Subcutaneous abdominal adipose tissue (tissue), 5 donors: ENCODE results near the gene AKT2.

ENCODE experiments used
- H3K27ac ChIP-seq: one replicate; pipeline ENCODE4 v1.7.0; 2013; ENCODE audit warnings: low read depth, mild to moderate bottlenecking, inconsistent platforms, low read length, moderate library complexity
- H3K27me3 ChIP-seq, 5 donors: one replicate each; pipeline ENCODE4 v1.7.0; 2013; ENCODE audit warnings: low read length in 5 of 5, inconsistent platforms in 1 of 5; ENCODE audit not compliant: control insufficient read depth in 5 of 5, insufficient read depth in 4 of 5
- H3K36me3 ChIP-seq, 5 donors: one replicate each; pipeline ENCODE4 v1.7.0; 2013; ENCODE audit warnings: low read length in 5 of 5; ENCODE audit not compliant: control insufficient read depth in 5 of 5, insufficient read depth in 5 of 5
- H3K4me1 ChIP-seq, 5 donors: one replicate each; pipeline ENCODE4 v1.7.0; 2013; ENCODE audit warnings: low read length in 5 of 5, mild to moderate bottlenecking in 3 of 5, moderate library complexity in 1 of 5; ENCODE audit not compliant: control insufficient read depth in 5 of 5, insufficient read depth in 5 of 5
- H3K4me3 ChIP-seq, 5 donors: one replicate each; pipeline ENCODE4 v1.7.0; 2013; ENCODE audit warnings: low read length in 5 of 5, low read depth in 1 of 5
- H3K9ac ChIP-seq, 5 donors: one replicate each; pipeline ENCODE4 v1.7.0; 2013; ENCODE audit warnings: low read length in 5 of 5, mild to moderate bottlenecking in 4 of 5, moderate library complexity in 3 of 5
- H3K9me3 ChIP-seq, 5 donors: one replicate each; pipeline ENCODE4 v1.7.0; 2013; ENCODE audit warnings: low read length in 5 of 5; ENCODE audit not compliant: control insufficient read depth in 5 of 5
- donor health status: healthy.
- donor health status: healthy.
- donor health status: healthy.
- donor health status: healthy.
- donor health status: healthy.

Gene AKT2

DNA sequence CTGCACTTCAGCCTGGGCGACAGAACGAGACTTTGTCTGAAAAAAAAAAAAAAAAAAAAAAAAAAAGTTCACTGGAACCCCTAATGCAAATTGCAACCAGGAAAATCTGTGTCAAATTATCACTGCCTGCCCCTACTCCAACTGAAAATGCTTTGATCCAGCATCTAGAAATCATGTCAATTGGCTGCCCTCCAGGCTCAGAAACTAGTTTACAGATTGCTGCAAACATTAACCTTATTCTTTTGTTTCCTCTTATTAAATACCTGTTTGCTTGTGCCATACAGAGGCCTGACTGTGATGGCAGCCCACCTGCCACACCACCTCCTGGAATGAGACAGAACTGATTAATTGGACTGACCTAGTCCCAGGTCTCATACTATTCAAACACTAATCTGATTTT lies 18.6 kb upstream of the AKT2 start:
- Histone ChIP-seq H3K4me3 (no peak overlapping the region), H3K36me3 (no peaks in the 10 kb centered on the region), H3K9ac (no peak overlapping the region), H3K4me1 (peaks cover 0 to 8% (median 0%) of the 10 kb centered on the region in 5 donors), H3K27me3 (no peaks in the 10 kb centered on the region), H3K27ac (no peak overlapping the region), H3K9me3 (no peaks in the 10 kb centered on the region)

DNA sequence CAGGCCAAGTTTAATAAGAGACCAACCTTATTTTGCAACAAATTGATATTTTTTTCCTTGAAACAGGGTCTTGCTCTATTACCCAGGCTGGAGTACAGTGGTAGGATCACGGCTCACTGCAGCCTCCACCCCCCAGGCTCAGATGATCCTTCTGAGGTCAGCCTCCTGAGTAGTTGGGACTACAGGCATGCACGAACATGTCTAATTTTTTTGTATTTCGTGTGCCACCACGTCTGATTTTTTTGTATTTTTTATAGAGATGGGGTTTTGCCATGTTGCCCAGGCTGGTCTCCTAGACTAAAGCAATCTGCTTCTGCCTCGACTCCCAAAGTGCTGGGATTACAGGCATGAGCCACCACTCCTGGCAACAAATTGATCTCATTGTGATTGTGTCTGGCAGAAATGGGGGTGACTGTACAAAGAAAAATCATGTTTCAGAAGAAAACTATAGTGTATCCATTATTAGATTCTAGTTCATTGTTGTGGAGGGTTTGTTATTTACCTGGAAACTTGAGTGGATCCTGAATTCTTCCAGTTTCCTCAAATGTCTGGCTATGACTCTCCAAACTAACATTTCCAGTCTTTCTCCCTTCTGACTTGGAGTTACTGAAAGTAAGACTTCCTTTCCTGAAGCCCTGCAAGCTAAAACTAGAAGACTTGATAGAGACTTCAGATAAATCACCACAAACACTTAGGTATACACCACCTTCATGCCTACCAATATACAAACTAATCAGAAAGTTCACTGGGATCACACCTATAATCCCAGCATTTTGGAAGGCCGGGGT lies 17.3 kb upstream of the AKT2 start:
- Histone ChIP-seq H3K36me3 (no peaks in the 10 kb centered on the region), H3K27ac (no peak overlapping the region), H3K9me3 (no peaks in the 10 kb centered on the region)

DNA sequence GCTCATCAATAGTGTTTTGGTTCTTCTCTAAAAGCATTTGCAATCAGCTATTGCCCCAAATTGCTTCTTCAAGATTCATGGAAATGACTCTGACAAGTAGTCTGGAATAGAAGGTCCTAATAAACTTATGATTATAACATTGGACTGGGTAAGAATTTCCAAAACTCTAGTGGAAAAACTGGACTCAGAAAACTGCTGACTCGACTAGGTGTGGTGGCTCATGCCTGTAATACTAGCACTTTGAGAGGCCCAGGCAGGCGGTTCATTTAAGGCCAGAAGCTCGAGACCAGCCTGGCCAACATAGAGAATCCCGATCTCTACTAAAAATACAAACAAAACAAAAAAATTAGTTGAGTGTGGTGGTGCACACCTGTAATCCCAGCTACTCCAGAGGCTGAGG lies 15.5 kb upstream of the AKT2 start:
- Histone ChIP-seq H3K36me3 (no peaks in the 10 kb centered on the region), H3K27me3 (no peaks in the 10 kb centered on the region), H3K4me1 (peaks cover 0 to 8% (median 0%) of the 10 kb centered on the region in 5 donors), H3K9ac (no peak overlapping the region), H3K4me3 (no peak overlapping the region), H3K27ac (no peak overlapping the region), H3K9me3 (no peaks in the 10 kb centered on the region)

More for the DNA sequence above, 17.3 kb upstream of the AKT2 start:
- H3K27me3 ChIP-seq = no peaks in the 10 kb centered on the region
- H3K9ac ChIP-seq = no peak overlapping the region
- no peak overlapping the region for H3K4me3 ChIP-seq
- H3K4me1 ChIP-seq = peaks cover 0 to 8% (median 0%) of the 10 kb centered on the region in 5 donors

DNA sequence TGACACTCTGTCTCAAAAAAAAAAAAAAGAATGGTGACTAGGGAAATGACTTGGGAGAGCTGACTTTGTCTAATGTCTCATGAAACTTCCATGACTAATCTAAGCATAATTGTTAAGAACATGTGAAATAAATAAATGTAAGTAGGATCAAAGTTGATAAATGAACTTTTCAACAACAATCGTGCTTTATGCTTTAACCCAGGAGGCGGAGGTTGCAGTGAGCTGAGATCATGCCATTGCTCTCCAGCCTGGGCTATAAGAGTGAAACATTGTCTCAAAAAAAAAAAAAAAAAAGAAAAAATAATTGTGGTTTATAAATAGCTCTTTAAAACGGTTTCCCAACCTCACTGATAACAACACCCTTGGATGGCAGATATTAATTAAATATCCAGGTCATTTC lies 12.9 kb upstream of the AKT2 start:
- H3K27ac ChIP-seq = no peak overlapping the region
- no peaks in the 10 kb centered on the region for H3K36me3 ChIP-seq
- H3K4me3 ChIP-seq = no peak overlapping the region
- no peaks in the 10 kb centered on the region for H3K9me3 ChIP-seq
- no peaks in the 10 kb centered on the region for H3K4me1 ChIP-seq
- no peak overlapping the region for H3K9ac ChIP-seq
- H3K27me3 ChIP-seq = no peaks in the 10 kb centered on the region

DNA sequence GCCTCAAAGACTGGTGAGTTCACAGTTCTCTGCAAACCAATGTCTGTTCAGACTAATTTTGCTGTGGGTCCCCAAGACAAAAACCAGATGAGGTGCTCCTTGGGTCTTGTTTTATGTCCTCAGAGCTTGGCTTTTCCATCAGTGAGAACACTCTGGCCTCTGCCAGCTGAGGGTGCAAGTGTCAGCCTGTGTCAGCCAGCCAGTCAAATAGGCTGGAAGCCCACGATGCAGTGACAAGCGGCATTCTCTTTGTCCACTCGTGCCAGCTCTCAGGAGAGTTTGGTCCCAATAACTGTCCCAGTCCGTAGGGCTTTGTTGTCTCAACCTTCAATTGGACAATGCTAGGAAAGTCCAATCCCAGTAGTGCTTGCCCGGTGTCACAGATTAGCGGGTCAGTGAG lies 9.4 kb upstream of the AKT2 start:
- no peak overlapping the region for H3K9ac ChIP-seq

DNA sequence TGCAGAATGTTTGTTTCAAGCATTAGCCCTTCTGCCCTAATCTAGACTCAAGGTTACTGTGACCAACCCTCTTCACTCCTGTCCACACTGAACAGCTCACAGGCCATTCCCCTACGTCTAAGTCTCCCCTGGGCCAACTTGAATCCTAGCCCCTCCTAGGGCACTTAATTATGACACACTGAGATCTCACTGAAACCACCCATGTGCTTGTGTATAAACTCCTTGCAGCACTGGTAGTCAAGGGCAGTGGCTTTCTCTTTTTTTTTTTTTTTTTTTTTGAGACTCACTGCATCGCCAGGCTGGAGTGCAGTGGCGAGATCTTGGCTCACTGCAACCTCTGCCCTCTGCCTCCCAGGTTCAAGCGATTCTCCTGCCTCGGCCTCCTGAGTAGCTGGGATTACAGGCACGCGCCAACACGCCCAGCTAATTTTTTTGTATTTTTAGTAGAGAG lies 1.9 kb upstream of the AKT2 start:
- H3K27me3 ChIP-seq = no peaks in the 10 kb centered on the region
- H3K9me3 ChIP-seq = no peaks in the 10 kb centered on the region
- no peak overlapping the region for H3K4me3 ChIP-seq
- H3K4me1 ChIP-seq = peaks cover 22 to 42% (median 41%) of the 10 kb centered on the region in 5 donors
- H3K36me3 ChIP-seq = peaks cover 0 to 6% (median 0%) of the 10 kb centered on the region in 5 donors
- peak overlapping the region; percentile 96 for H3K27ac ChIP-seq
- peak overlapping the region in 2 of 5 donors; percentile 41 to 92 for H3K9ac ChIP-seq

More for the DNA sequence above, 9.4 kb upstream of the AKT2 start:
- H3K27ac ChIP-seq = no peak overlapping the region
- H3K4me1 ChIP-seq = no peaks in the 10 kb centered on the region
- H3K4me3 ChIP-seq = no peak overlapping the region
- H3K9me3 ChIP-seq = no peaks in the 10 kb centered on the region
- H3K27me3 ChIP-seq = no peaks in the 10 kb centered on the region
- no peaks in the 10 kb centered on the region for H3K36me3 ChIP-seq

DNA sequence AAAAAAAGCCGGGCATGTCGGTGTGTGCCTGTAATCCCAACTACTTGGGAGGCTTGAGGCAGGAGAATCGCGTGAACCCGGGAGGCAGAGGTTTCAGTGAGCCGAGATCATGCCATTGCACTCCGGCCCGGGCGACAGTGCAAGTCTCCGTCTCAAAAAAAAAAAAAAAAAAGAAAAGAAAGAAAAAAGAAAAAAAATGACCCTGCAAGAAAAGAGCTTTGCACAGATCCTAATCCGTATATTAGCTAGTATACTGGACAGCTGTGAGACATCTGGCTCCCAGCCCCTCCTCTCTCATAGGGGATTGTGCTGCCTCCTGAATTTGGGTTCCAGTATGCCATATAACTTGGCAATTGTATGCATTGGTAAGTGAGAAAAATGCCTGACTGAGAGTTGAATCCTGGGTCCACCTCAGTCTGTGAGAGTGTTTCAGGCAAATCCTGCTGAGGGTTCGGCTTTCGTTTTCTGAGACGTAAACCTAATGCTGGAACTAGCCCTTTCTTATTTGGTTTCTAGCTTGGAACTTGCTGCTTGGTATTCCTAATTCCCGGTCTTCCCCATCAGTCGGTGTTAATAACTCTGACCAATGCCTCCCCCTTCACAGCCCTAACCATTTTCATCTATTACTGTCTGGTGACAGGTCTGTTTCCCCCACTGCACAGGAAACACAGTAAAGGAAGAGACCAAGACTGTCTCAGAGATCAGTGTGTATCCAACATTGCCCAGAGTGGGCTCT lies 1.3 kb upstream of the AKT2 start:
- no peaks in the 10 kb centered on the region for H3K27me3 ChIP-seq
- no peaks in the 10 kb centered on the region for H3K9me3 ChIP-seq
- H3K4me1 ChIP-seq = peaks cover 28 to 48% (median 47%) of the 10 kb centered on the region in 5 donors
- H3K4me3 ChIP-seq = peak overlapping the region; percentile 27 to 88 (median 58)
- H3K27ac ChIP-seq = peak overlapping the region; percentile 96
- peaks cover 0 to 6% (median 0%) of the 10 kb centered on the region in 5 donors for H3K36me3 ChIP-seq
- H3K9ac ChIP-seq = peak overlapping the region in 4 of 5 donors; percentile 41 to 92 (median 86)

DNA sequence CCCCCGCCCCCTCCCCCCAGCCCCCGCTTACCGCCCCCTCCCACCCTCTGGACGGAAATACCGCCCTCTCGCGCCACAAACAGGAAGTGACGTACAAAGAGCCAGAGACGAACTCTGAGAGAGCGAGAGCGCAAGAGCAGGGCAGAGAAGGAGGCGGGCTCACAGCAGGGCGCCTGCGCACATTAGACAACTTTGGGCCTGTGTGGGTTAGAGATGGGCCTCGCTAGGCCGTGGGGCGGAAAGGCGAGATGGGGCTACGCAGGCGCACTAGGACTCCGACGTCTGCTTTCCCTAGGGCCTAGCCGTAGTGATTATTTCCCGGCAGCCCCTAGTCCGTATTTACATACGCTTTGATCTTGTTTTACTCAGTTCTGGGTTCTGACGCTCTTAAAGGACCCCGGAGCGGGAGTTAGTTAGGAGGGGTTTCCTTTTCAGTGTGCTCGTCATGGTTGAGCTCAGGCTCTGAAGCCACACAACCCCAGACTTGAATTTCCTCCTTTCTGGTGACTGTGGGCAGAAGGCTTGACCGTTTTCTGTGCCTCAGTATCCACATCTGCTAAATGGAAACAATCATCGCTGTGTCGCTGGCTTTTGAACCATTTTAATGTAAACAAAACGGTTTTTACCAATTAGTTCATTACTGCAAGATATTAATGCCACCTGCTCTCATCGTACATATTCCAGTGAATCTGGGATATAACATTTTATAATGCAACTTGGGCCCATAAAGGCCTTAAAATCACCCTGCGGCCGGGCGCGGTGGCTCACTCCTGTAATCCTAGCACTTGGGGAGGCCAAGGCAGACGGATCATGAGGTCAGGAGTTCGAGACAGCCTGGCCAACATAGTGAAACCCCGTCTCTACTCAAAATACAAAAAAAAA lies 449 bp upstream of the AKT2 start:
- Histone ChIP-seq H3K36me3 (peaks cover 0 to 6% (median 0%) of the 10 kb centered on the region in 5 donors), H3K4me1 (peaks cover 31 to 56% (median 55%) of the 10 kb centered on the region in 5 donors), H3K4me3 (peak overlapping the region; percentile 66 to 89 (median 87)), H3K27ac (peak overlapping the region; percentile 96), H3K27me3 (no peaks in the 10 kb centered on the region), H3K9me3 (no peaks in the 10 kb centered on the region), H3K9ac (peak overlapping the region; percentile 84 to 93 (median 87))

DNA sequence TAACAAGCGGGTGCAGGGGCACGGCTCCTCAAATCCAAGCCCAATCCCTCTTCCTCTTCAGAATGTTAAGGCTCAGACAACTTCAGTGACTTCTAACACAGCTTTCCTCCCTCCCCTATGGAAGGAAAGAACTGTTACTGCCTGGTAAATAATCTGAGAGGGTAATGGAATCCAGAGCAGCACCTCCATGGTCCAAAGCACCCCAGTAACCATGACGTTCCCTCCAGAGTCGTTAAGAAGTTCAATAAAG lies 969 bp downstream of the AKT2 start:
- peak overlapping the region; percentile 85 to 94 (median 88) for H3K4me3 ChIP-seq
- H3K4me1 ChIP-seq = peaks cover 34 to 70% (median 69%) of the 10 kb centered on the region in 5 donors
- no peaks in the 10 kb centered on the region for H3K9me3 ChIP-seq
- peaks cover 0 to 6% (median 0%) of the 10 kb centered on the region in 5 donors for H3K36me3 ChIP-seq
- H3K27ac ChIP-seq = peak overlapping the region; percentile 88
- H3K27me3 ChIP-seq = no peaks in the 10 kb centered on the region
- H3K9ac ChIP-seq = peak overlapping the region; percentile 20 to 98 (median 91)
